Brain microvascular endothelial cell (primary cell): Measurements from ENCODE around the gene BOD1L2.

Source experiments
- DNase-seq: peaks from one replicate; pipeline ENCODE4 v3.0.0-alpha.2; 2020
- H3K27ac ChIP-seq: fragments of 250-450 bp; sonication (Bioruptor Pico); 2 replicates; pipeline ENCODE4 v1.5.1; 2020; ENCODE audit warnings: mild to moderate bottlenecking, moderate library complexity
- H3K27me3 ChIP-seq: fragments of 250-450 bp; sonication (Bioruptor Pico); replicated peaks from 2 replicates; pipeline ENCODE4 v1.5.1; 2020; ENCODE audit warnings: mild to moderate bottlenecking
- H3K36me3 ChIP-seq: fragments of 250-450 bp; sonication (Bioruptor Pico); replicated peaks from 2 replicates; pipeline ENCODE4 v1.5.1; 2020; ENCODE audit warnings: mild to moderate bottlenecking
- H3K4me3 ChIP-seq: 2 replicates; pipeline ENCODE4 v1.5.1; 2011; ENCODE audit warnings: low read depth, mild to moderate bottlenecking, control low read depth, low read length, moderate library complexity
- CTCF ChIP-seq: IDR thresholded peaks from 2 replicates; pipeline ENCODE4 v1.5.1; 2011; ENCODE audit warnings: low read depth, mild to moderate bottlenecking, moderate library complexity, low read length, control low read depth, inconsistent platforms; ENCODE audit errors: missing control alignments
- in situ Hi-C: cut with HindIII; loops from 2 replicates; pipeline ENCODE4 v1.10.0; 2017; ENCODE audit warnings: low sequenced_read_pairs, low pct_ligation_motif_present

BOD1L2 gene

GRCh38 chr18:57154191-57154830 is 7.4 kb downstream of the BOD1L2 start:
- in situ Hi-C loops, result no loop called here
- no peak for DNase-seq
- Histone ChIP-seq H3K4me3 (no peak overlapping the region), H3K27me3 (no peaks in the 10 kb centered on the region), H3K36me3 (no peaks in the 10 kb centered on the region), H3K27ac (no peak overlapping the region)
- no peak for TF ChIP-seq CTCF

- no peak for TF ChIP-seq CTCF
- Histone ChIP-seq H3K36me3 (no peaks in the 10 kb centered on the region), H3K27ac (no peak overlapping the region), H3K4me3 (no peak overlapping the region), H3K27me3 (no peaks in the 10 kb centered on the region)
- DNase-seq, result no peak
- in situ Hi-C loops, result no loop called here
These were observed 17.5 kb downstream of the BOD1L2 start for GRCh38 chr18:57164401-57164800.

GRCh38 chr18:57167617-57168308 is 20.9 kb downstream of the BOD1L2 start:
- H3K27me3 ChIP-seq, result no peaks in the 10 kb centered on the region
- H3K36me3 ChIP-seq, result no peaks in the 10 kb centered on the region
- no peak overlapping the region for H3K27ac ChIP-seq
- in situ Hi-C loops, result no loop called here
- DNase-seq, result no peak
- no peak for TF ChIP-seq CTCF
- H3K4me3 ChIP-seq, result no peak overlapping the region

GRCh38 chr18:57171026-57171425 is 24.1 kb downstream of the BOD1L2 start:
- Histone ChIP-seq H3K36me3 (no peaks in the 10 kb centered on the region), H3K27me3 (no peaks in the 10 kb centered on the region), H3K27ac (no peak overlapping the region), H3K4me3 (no peak overlapping the region)
- no peak for TF ChIP-seq CTCF
- DNase-seq, result no peak
- in situ Hi-C loops, result no loop called here

GRCh38 chr18:57175532-57175931 is 28.6 kb downstream of the BOD1L2 start:
- no peak overlapping the region for H3K4me3 ChIP-seq
- H3K27me3 ChIP-seq, result no peaks in the 10 kb centered on the region
- TF ChIP-seq CTCF, result no peak
- no peak for DNase-seq
- H3K36me3 ChIP-seq, result no peaks in the 10 kb centered on the region
- H3K27ac ChIP-seq, result no peak overlapping the region
- in situ Hi-C loops, result no loop called here

- no peak for DNase-seq
- no peaks in the 10 kb centered on the region for H3K36me3 ChIP-seq
- H3K27ac ChIP-seq, result no peak overlapping the region
- in situ Hi-C loops, result no loop called here
- H3K27me3 ChIP-seq, result no peaks in the 10 kb centered on the region
- no peak overlapping the region for H3K4me3 ChIP-seq
- no peak for TF ChIP-seq CTCF
These were observed 38.5 kb downstream of the BOD1L2 start for GRCh38 chr18:57185434-57185833.
